ENCODE results near the gene RPF1. TPM values are rescaled to one million over a fixed set of nuclear protein-coding genes. Genes with fewer than 3 reads are reported as not detected.
"Not testable (repeated sequence)": the region's sequence is repeated elsewhere in the genome, so short reads cannot be mapped to it uniquely, and the experiment has no call there.

RPF1 gene
- polyA plus RNA-seq, 1 donor, result 35.5 TPM

- H3K9me3 ChIP-seq (ENCODE audit: control insufficient read depth, low read depth, low read length); H3K4me1 ChIP-seq (ENCODE audit: control insufficient read depth, insufficient read depth, low read length); H3K4me3 ChIP-seq (ENCODE audit: low read length); H3K27ac ChIP-seq (ENCODE audit: low read length); H3K36me3 ChIP-seq (ENCODE audit: control insufficient read depth, insufficient read depth, low read length); H3K27me3 ChIP-seq (ENCODE audit: control insufficient read depth, insufficient read depth, low read length); DNase-seq: not testable (repeated sequence)
- no CpG with 5 or more reads among the region's 7 CpGs for WGBS (ENCODE audit: insufficient coverage, low lambda C conversion rate)
These were observed 36.1 kb upstream of the RPF1 start for GRCh38 chr1:84442747-84443646.

GRCh38 chr1:84448704-84449103 lies 30.4 kb upstream of the RPF1 start:
- not testable (repeated sequence) for H3K27me3 ChIP-seq (ENCODE audit: control insufficient read depth, insufficient read depth, low read length); H3K4me3 ChIP-seq (ENCODE audit: low read length); H3K4me1 ChIP-seq (ENCODE audit: control insufficient read depth, insufficient read depth, low read length); H3K9me3 ChIP-seq (ENCODE audit: control insufficient read depth, low read depth, low read length); H3K36me3 ChIP-seq (ENCODE audit: control insufficient read depth, insufficient read depth, low read length); H3K27ac ChIP-seq (ENCODE audit: low read length); DNase-seq
- no CpG with 5 or more reads among the region's 3 CpGs for WGBS (ENCODE audit: insufficient coverage, low lambda C conversion rate)

GRCh38 chr1:84450910-84451309 lies 28.2 kb upstream of the RPF1 start:
- H3K4me1 ChIP-seq (ENCODE audit: control insufficient read depth, insufficient read depth, low read length), result no peaks in the 10 kb centered on the region
- WGBS (ENCODE audit: insufficient coverage, low lambda C conversion rate), result 80% methylated on average over 1 of the region's 2 CpGs
- H3K36me3 ChIP-seq (ENCODE audit: control insufficient read depth, insufficient read depth, low read length), result no peaks in the 10 kb centered on the region
- no peaks in the 10 kb centered on the region for H3K9me3 ChIP-seq (ENCODE audit: control insufficient read depth, low read depth, low read length)
- H3K27me3 ChIP-seq (ENCODE audit: control insufficient read depth, insufficient read depth, low read length), result peaks cover 4% of the 10 kb centered on the region
- H3K27ac ChIP-seq (ENCODE audit: low read length), result no peak overlapping the region
- no peak for DNase-seq
- no peak overlapping the region for H3K4me3 ChIP-seq (ENCODE audit: low read length)

GRCh38 chr1:84452436-84452835 lies 26.6 kb upstream of the RPF1 start:
- no peak overlapping the region for H3K4me3 ChIP-seq (ENCODE audit: low read length)
- H3K9me3 ChIP-seq (ENCODE audit: control insufficient read depth, low read depth, low read length), result no peaks in the 10 kb centered on the region
- WGBS (ENCODE audit: insufficient coverage, low lambda C conversion rate), result no CpG with 5 or more reads among the region's 3 CpGs
- H3K36me3 ChIP-seq (ENCODE audit: control insufficient read depth, insufficient read depth, low read length), result no peaks in the 10 kb centered on the region
- H3K27ac ChIP-seq (ENCODE audit: low read length), result no peak overlapping the region
- DNase-seq, result no peak
- H3K27me3 ChIP-seq (ENCODE audit: control insufficient read depth, insufficient read depth, low read length), result peaks cover 7% of the 10 kb centered on the region
- no peaks in the 10 kb centered on the region for H3K4me1 ChIP-seq (ENCODE audit: control insufficient read depth, insufficient read depth, low read length)

GRCh38 chr1:84462118-84462517 lies 16.9 kb upstream of the RPF1 start:
- no peak for DNase-seq
- Histone ChIP-seq H3K27ac (ENCODE audit: low read length) (no peak overlapping the region), H3K27me3 (ENCODE audit: control insufficient read depth, insufficient read depth, low read length) (peaks cover 11% of the 10 kb centered on the region), H3K4me3 (ENCODE audit: low read length) (no peak overlapping the region), H3K36me3 (ENCODE audit: control insufficient read depth, insufficient read depth, low read length) (no peaks in the 10 kb centered on the region), H3K9me3 (ENCODE audit: control insufficient read depth, low read depth, low read length) (no peaks in the 10 kb centered on the region), H3K4me1 (ENCODE audit: control insufficient read depth, insufficient read depth, low read length) (no peaks in the 10 kb centered on the region)
- 60% methylated on average over 1 of the region's 1 CpG for WGBS (ENCODE audit: insufficient coverage, low lambda C conversion rate)

GRCh38 chr1:84467298-84467697 lies 11.8 kb upstream of the RPF1 start:
- H3K4me3 ChIP-seq (ENCODE audit: low read length), result no peak overlapping the region
- H3K27ac ChIP-seq (ENCODE audit: low read length), result no peak overlapping the region
- H3K4me1 ChIP-seq (ENCODE audit: control insufficient read depth, insufficient read depth, low read length), result no peaks in the 10 kb centered on the region
- H3K27me3 ChIP-seq (ENCODE audit: control insufficient read depth, insufficient read depth, low read length), result peaks cover 24% of the 10 kb centered on the region
- no peak for DNase-seq
- H3K36me3 ChIP-seq (ENCODE audit: control insufficient read depth, insufficient read depth, low read length), result no peaks in the 10 kb centered on the region
- H3K9me3 ChIP-seq (ENCODE audit: control insufficient read depth, low read depth, low read length), result no peaks in the 10 kb centered on the region

GRCh38 chr1:84476225-84476624 lies 2.8 kb upstream of the RPF1 start:
- Histone ChIP-seq H3K9me3 (ENCODE audit: control insufficient read depth, low read depth, low read length) (no peaks in the 10 kb centered on the region), H3K36me3 (ENCODE audit: control insufficient read depth, insufficient read depth, low read length) (peaks cover 1% of the 10 kb centered on the region), H3K4me3 (ENCODE audit: low read length) (no peak overlapping the region), H3K4me1 (ENCODE audit: control insufficient read depth, insufficient read depth, low read length) (peaks cover 3% of the 10 kb centered on the region), H3K27ac (ENCODE audit: low read length) (no peak overlapping the region), H3K27me3 (ENCODE audit: control insufficient read depth, insufficient read depth, low read length) (peaks cover 29% of the 10 kb centered on the region)
- DNase-seq, result no peak
- WGBS (ENCODE audit: insufficient coverage, low lambda C conversion rate), result 33% methylated on average over 1 of the region's 1 CpG

- no peak for DNase-seq
- H3K4me3 ChIP-seq (ENCODE audit: low read length), result peak overlapping the region; percentile 83
- H3K27ac ChIP-seq (ENCODE audit: low read length), result peak overlapping the region; percentile 76
- H3K4me1 ChIP-seq (ENCODE audit: control insufficient read depth, insufficient read depth, low read length), result peaks cover 4% of the 10 kb centered on the region
- no peaks in the 10 kb centered on the region for H3K9me3 ChIP-seq (ENCODE audit: control insufficient read depth, low read depth, low read length)
- H3K27me3 ChIP-seq (ENCODE audit: control insufficient read depth, insufficient read depth, low read length), result peaks cover 12% of the 10 kb centered on the region
- H3K36me3 ChIP-seq (ENCODE audit: control insufficient read depth, insufficient read depth, low read length), result peaks cover 16% of the 10 kb centered on the region
- no CpG with 5 or more reads among the region's 9 CpGs for WGBS (ENCODE audit: insufficient coverage, low lambda C conversion rate)
These were observed 932 bp downstream of the RPF1 start for GRCh38 chr1:84479998-84480397.

- H3K27me3 ChIP-seq (ENCODE audit: control insufficient read depth, insufficient read depth, low read length), result peaks cover 9% of the 10 kb centered on the region
- H3K4me3 ChIP-seq (ENCODE audit: low read length), result peak overlapping the region; percentile 83
- peaks cover 22% of the 10 kb centered on the region for H3K36me3 ChIP-seq (ENCODE audit: control insufficient read depth, insufficient read depth, low read length)
- no peak for DNase-seq
- peaks cover 4% of the 10 kb centered on the region for H3K4me1 ChIP-seq (ENCODE audit: control insufficient read depth, insufficient read depth, low read length)
- WGBS (ENCODE audit: insufficient coverage, low lambda C conversion rate), result 100% methylated on average over 2 of the region's 4 CpGs
- H3K9me3 ChIP-seq (ENCODE audit: control insufficient read depth, low read depth, low read length), result no peaks in the 10 kb centered on the region
- no peak overlapping the region for H3K27ac ChIP-seq (ENCODE audit: low read length)
These were observed 1.6 kb downstream of the RPF1 start for GRCh38 chr1:84480650-84481049.

GRCh38 chr1:84481317-84481716 lies 2.3 kb downstream of the RPF1 start:
- DNase-seq, result no peak
- Histone ChIP-seq H3K27ac (ENCODE audit: low read length) (no peak overlapping the region), H3K4me1 (ENCODE audit: control insufficient read depth, insufficient read depth, low read length) (peaks cover 4% of the 10 kb centered on the region), H3K9me3 (ENCODE audit: control insufficient read depth, low read depth, low read length) (no peaks in the 10 kb centered on the region), H3K4me3 (ENCODE audit: low read length) (no peak overlapping the region), H3K36me3 (ENCODE audit: control insufficient read depth, insufficient read depth, low read length) (peaks cover 25% of the 10 kb centered on the region), H3K27me3 (ENCODE audit: control insufficient read depth, insufficient read depth, low read length) (peaks cover 8% of the 10 kb centered on the region)
- 90% methylated on average over 1 of the region's 2 CpGs for WGBS (ENCODE audit: insufficient coverage, low lambda C conversion rate)

- H3K4me1 ChIP-seq (ENCODE audit: control insufficient read depth, insufficient read depth, low read length), result no peaks in the 10 kb centered on the region
- 100% methylated on average over 3 of the region's 3 CpGs for WGBS (ENCODE audit: insufficient coverage, low lambda C conversion rate)
- DNase-seq, result no peak
- H3K36me3 ChIP-seq (ENCODE audit: control insufficient read depth, insufficient read depth, low read length), result peaks cover 52% of the 10 kb centered on the region
- H3K9me3 ChIP-seq (ENCODE audit: control insufficient read depth, low read depth, low read length), result no peaks in the 10 kb centered on the region
- no peak overlapping the region for H3K27ac ChIP-seq (ENCODE audit: low read length)
- H3K27me3 ChIP-seq (ENCODE audit: control insufficient read depth, insufficient read depth, low read length), result no peaks in the 10 kb centered on the region
- H3K4me3 ChIP-seq (ENCODE audit: low read length), result no peak overlapping the region
These were observed 9.0 kb downstream of the RPF1 start for GRCh38 chr1:84488107-84488506.

Measured in large intestine (tissue), 3 donors.